HEK293T (cell line): ENCODE measurements around the gene LHX2.

ENCODE experiments used
- CTCF ChIA-PET: fragments of 350-600 bp; formaldehyde crosslinking; extraction: SDS; loops from one replicate; lab custom pipeline; 2021; ENCODE audit warnings: antibody characterized with exemption, inconsistent platforms; lab: Yijun Ruan, JAX
- POLR2A ChIA-PET: fragments of 350-600 bp; formaldehyde crosslinking; extraction: SDS; loops from one replicate; lab custom pipeline; 2020; ENCODE audit warnings: antibody characterized with exemption, inconsistent platforms; lab: Yijun Ruan, JAX
- DNase-seq: peaks from one replicate; pipeline ENCODE4 v3.0.0; 2012; ENCODE audit warnings: mixed read lengths; ENCODE audit errors: extremely low spot score
- ARNT ChIP-seq: fragments of 450-650 bp; IDR thresholded peaks from 2 replicates; pipeline ENCODE4 v1.6.1; 2017; ENCODE audit warnings: mild to moderate bottlenecking
- BHLHE40 ChIP-seq: fragments of 450-650 bp; IDR thresholded peaks from 2 replicates; pipeline ENCODE4 v1.6.1; 2016; ENCODE audit warnings: mild to moderate bottlenecking, moderate library complexity, borderline replicate concordance
- CTBP1 ChIP-seq: fragments of 450-650 bp; IDR thresholded peaks from 2 replicates; pipeline ENCODE4 v1.6.1; 2016; ENCODE audit warnings: borderline replicate concordance
- ELF4 ChIP-seq: fragments of 450-650 bp; IDR thresholded peaks from 2 replicates; pipeline ENCODE4 v1.6.1; 2017; ENCODE audit warnings: antibody characterized with exemption
- FOXA1 ChIP-seq: fragments of 450-650 bp; IDR thresholded peaks from 2 replicates; pipeline ENCODE4 v1.6.1; 2016; ENCODE audit warnings: mild to moderate bottlenecking
- FOXK2 ChIP-seq: fragments of 450-650 bp; IDR thresholded peaks from 2 replicates; pipeline ENCODE4 v1.6.1; 2016; ENCODE audit warnings: mild to moderate bottlenecking
- FOXM1 ChIP-seq: fragments of 450-650 bp; IDR thresholded peaks from 2 replicates; pipeline ENCODE4 v1.6.1; 2017; ENCODE audit warnings: mild to moderate bottlenecking, borderline replicate concordance
- HDGF ChIP-seq: fragments of 450-650 bp; IDR thresholded peaks from 2 replicates; pipeline ENCODE4 v1.6.1; 2017; ENCODE audit warnings: antibody characterized with exemption, borderline replicate concordance
- L3MBTL2 ChIP-seq: fragments of 450-650 bp; conservative IDR thresholded peaks from 2 replicates; pipeline ENCODE4 v1.6.1; 2016; ENCODE audit warnings: mild to moderate bottlenecking
- LEF1 ChIP-seq: fragments of 450-650 bp; IDR thresholded peaks from 2 replicates; pipeline ENCODE4 v1.6.1; 2017; ENCODE audit warnings: mild to moderate bottlenecking, borderline replicate concordance
- NFRKB ChIP-seq: fragments of 450-650 bp; IDR thresholded peaks from 2 replicates; pipeline ENCODE4 v1.6.1; 2016; ENCODE audit warnings: mild to moderate bottlenecking, moderate library complexity
- PKNOX1 ChIP-seq: fragments of 450-650 bp; IDR thresholded peaks from 2 replicates; pipeline ENCODE4 v1.6.1; 2016
- SP1 ChIP-seq: fragments of 450-650 bp; IDR thresholded peaks from 2 replicates; pipeline ENCODE4 v1.6.1; 2017
- SUZ12 ChIP-seq: fragments of 450-650 bp; IDR thresholded peaks from 2 replicates; pipeline ENCODE4 v1.6.1; 2016; ENCODE audit warnings: mild to moderate bottlenecking
- TARDBP ChIP-seq: fragments of 450-650 bp; IDR thresholded peaks from 2 replicates; pipeline ENCODE4 v1.6.1; 2016
- ZNF384 ChIP-seq: fragments of 450-650 bp; IDR thresholded peaks from 2 replicates; pipeline ENCODE4 v1.6.1; 2016

The LHX2 gene

DNA sequence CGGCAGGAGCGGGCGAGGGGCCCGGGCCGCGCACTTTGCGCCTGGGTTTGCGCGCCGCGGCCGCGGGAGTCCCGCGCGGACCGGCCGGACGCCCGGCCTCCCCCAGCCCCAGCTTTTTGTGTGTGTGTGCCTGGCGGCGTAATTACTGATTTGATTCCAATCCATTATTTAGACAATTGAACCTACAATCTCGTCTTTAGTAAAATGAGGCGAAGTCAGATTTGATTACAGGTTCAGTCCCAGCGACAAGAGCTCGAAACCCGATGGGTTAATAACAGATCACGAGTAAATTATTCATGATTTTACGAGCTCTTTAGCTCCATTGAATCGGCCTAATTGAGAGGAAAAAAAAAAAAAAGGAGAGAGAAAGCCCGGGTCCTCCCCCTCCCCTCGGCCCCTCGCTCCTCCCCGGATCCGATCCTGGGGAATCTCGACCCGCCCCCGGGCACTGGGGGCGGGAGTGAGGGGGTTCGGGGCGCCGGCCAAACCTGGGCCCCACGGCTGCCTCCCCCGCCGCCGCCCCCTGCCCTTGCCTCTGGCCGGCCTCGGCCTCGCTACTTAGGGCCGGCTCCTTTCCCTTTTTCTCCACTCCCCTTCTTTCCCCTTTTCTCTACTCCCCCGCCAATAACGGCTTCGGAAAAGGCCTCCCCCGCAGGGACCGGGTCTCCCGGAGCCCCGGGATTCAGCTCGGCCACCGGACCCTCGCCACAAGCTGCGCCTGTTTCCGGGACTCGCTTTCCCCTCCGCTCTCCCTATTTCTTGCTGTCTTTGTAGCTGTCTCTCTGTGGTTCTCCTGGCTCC lies 6.6 kb downstream of the LHX2 start:
- POLR2A ChIA-PET: no interaction called here
- TF ChIP-seq FOXA1 (no peak), SP1 (no peak), FOXM1 (no peak), ZNF384 (no peak), TARDBP (no peak), ARNT (no peak), LEF1 (no peak), SUZ12 (no peak), HDGF (no peak)
- no peak for DNase-seq
- CTCF ChIA-PET: no interaction called here

DNA sequence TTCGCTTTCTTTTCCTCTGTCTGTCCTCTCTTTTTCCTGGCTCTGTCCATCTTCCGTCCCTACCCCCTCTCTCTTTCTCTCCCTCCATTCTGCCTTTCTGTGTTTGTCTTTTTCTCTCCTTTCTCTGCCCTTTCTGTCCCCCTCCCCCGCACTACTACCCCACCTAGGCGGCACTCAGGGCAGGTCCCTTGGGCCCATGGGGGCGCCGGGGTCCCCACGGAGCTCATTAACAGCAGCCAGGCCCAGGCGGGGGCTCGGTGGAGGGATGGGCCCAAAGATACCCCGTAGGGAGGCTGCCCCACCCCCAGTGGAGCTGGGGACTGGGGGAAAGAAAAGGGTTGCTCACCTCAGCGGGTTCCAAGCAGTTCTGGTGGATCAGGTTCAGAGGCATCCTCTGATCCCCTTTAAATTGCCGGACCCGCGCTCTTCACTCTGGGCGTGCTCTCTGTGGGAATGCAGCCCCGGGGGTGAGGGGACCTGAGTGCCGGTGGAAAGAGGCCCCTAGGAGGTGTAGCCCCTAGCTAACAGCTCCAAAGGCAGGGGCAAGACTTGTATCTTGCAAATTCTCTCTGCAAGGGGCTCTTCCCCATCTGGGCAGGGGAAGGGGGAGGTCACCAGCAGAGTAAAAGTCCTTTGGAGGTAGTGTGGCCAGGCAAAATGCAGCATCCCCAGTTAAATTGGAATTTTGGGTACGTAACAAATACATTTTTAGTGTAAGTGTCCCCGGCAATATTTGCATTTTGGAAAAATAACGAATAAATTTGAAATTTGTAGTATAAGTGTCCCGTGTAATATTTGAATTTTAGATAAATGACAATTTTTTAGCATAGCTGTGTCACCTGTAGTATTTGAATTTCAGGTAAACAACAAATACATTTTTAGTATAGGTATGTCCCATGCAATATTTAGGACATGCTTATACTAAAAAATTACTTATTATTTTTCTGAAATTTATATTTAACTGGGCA lies 7.4 kb downstream of the LHX2 start:
- no peak for TF ChIP-seq NFRKB
- TF ChIP-seq ARNT: no peak
- no peak for TF ChIP-seq HDGF
- no peak for TF ChIP-seq SP1
- no peak for TF ChIP-seq ELF4
- TF ChIP-seq CTBP1: no peak
- TF ChIP-seq L3MBTL2: no peak
- no peak for TF ChIP-seq FOXK2
- no peak for TF ChIP-seq BHLHE40
- no peak for TF ChIP-seq FOXA1
- TF ChIP-seq PKNOX1: no peak
- no peak for TF ChIP-seq FOXM1
- TF ChIP-seq LEF1: no peak
- TF ChIP-seq TARDBP: no peak
- ChIA-PET CTCF (no interaction called here), POLR2A (interaction anchor here (1.0 kb wide), 1 partner anchor 22 kb away, joined by 3 read pairs; no protein-coding TSS in a partner anchor)

DNA sequence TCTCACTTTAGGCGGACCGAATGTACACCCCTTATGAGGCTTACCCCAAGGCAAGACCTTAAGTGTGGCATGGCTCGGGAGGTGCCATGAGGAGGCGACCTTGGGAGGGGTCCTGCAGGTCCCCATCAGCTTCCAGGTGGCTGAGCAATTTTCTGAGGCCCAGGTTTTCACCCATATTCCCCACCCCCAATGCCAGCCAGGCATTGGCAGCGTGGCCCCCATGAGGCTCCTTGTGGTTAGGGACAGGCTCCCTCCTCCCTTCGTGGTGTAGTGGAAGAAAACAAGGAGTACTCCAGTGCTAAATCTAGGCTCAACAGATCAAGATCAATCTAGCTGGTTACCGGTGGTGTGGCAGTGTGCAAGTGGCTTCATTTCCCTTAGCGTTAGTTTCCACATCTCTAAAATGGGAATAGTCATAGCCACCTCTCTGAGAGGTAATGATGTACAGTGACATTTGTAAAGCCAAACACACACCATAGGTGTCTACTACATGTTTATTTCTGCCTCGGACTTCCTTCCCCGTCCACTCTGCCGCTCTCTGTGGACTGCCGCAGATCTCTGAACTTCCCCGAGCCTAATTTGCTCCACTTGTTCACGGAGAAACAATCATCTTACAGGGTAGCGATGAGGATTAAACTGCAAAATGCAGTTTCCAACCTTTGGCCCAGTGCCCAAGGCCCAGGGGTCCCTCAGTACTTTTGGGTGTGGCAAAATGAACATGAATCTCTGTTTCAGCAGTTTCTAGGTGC lies 8.4 kb downstream of the LHX2 start:
- TF ChIP-seq ELF4: no peak
- TF ChIP-seq FOXM1: no peak
- TF ChIP-seq SUZ12: no peak
- TF ChIP-seq LEF1: no peak
- no peak for DNase-seq
- ChIA-PET CTCF (no interaction called here), POLR2A (interaction anchor here (1.0 kb wide), 1 partner anchor 21 kb away, joined by 3 read pairs; no protein-coding TSS in a partner anchor)

More for the DNA sequence above, 7.4 kb downstream of the LHX2 start:
- no peak for DNase-seq

DNA sequence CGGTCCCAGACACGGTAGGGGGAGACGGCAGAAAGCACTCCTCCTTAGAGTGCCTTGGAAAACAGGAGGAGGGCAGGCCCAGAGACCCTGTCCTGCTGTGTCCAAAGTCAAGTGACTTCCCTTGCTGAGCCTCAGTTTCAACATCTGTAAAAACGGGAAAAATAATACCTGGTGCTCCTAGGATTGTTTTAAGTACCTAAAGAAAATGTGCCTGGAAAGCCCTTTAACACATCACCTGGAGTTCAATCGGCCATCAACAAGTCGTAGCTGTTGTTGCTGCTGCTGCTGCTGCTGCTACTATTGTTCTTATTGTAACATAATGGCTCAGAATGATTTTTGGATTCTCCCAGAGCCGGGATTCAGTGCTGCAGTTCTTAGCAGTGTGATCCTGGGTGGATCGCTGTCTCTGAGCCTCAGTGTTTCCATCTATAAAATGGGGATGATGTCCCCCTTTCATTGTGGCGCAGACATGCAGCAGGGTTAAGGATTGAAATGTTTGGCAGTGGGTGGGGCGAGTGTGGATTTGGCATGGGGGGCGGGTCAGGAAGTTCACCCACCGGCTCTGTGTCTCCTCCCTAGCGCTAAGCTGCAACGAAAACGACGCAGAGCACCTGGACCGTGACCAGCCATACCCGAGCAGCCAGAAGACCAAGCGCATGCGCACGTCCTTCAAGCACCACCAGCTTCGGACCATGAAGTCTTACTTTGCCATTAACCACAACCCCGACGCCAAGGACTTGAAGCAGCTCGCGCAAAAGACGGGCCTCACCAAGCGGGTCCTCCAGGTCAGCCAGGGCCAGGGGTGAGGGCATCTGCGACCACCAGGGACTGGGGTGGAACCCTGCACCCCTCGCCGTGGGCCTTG lies 9.2 kb downstream of the LHX2 start:
- no peak for DNase-seq
- POLR2A ChIA-PET: no interaction called here
- no peak for TF ChIP-seq LEF1
- CTCF ChIA-PET: no interaction called here

DNA sequence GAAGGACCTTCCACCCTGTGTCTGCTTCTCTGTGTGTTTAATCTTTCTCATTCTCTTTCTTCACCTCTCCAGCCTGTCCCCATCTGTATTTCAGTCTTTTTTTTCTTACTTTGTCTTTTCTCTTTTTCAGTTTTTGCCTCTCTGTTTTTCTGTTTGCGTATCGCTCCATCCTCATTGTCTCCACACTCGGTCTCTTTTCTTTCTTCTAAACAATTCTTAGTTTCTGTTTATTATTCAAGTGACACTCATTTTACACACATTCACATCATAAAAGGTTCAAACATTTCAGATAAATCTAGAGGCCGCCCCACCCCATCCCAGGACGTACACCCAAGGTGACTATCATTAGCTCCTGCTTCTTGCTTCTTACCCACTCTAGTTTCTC lies 9.8 kb downstream of the LHX2 start:
- CTCF ChIA-PET: no interaction called here
- POLR2A ChIA-PET: no interaction called here
- no peak for DNase-seq
- no peak for TF ChIP-seq SP1
- TF ChIP-seq ARNT: no peak
- no peak for TF ChIP-seq TARDBP
- TF ChIP-seq FOXA1: no peak
- TF ChIP-seq NFRKB: no peak
- TF ChIP-seq LEF1: no peak
- no peak for TF ChIP-seq CTBP1
- no peak for TF ChIP-seq FOXM1

DNA sequence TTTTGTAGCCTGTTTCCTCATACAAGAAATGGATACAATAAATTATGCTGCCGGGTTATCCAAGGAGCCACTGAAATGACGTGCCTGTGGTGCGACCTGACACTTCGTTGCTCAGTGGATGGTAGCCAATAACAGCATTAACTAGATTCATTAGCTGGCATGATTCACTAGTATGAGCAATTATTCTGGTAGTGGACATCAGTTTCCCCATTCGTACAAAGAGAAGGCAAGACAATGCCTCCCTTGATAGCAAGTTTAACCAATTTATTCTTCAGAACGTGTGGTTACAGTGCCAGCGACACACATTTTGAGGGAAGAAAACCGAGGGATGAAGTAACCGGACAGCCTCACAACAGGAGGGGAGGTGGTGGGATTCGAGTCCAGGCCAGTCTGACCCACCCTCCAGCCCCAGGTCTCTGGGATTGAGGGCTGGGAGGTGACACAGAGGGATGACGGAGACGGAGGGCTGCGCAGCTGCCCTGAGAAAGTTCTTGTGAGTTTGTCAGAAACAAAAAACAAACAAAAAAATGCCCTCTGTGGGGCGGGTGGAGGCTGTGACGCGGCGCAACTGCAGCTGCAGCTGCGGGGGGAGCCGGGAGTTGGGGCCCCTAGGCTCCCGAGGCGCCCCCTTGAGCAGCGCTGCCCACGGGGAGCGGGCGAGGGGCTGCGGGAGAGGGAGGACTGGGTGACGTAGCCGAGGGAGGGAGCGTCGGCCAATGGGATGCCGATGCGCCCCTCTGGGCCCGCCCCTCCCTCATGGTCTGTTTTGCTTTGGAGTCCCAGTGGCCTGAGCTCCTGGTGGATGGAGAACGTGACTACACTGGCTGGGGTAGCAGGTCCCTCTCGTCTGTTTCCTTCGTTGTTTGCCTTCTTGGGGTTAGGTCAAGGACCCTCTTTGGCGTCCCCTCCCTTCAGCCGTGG lies 10.9 kb downstream of the LHX2 start:
- no peak for DNase-seq
- ChIA-PET CTCF (no interaction called here), POLR2A (no interaction called here)
- TF ChIP-seq FOXK2: no peak
- TF ChIP-seq ELF4: no peak
- TF ChIP-seq FOXM1: no peak
- no peak for TF ChIP-seq PKNOX1
- no peak for TF ChIP-seq TARDBP
- TF ChIP-seq BHLHE40: no peak
- no peak for TF ChIP-seq LEF1
- TF ChIP-seq ARNT: no peak
- TF ChIP-seq ZNF384: no peak
